Hepatocyte (in vitro differentiated cells): ENCODE data around the gene CD2. TPM values are rescaled to one million over a fixed set of nuclear protein-coding genes. Genes with fewer than 3 reads are reported as not detected.

ENCODE experiments used
- DNase-seq: peaks from one replicate; pipeline ENCODE4 v3.0.0-alpha.2; 2016; ENCODE audit warnings: low spot score
- H2AFZ ChIP-seq: fragments of 200-600 bp; sonication (generic); 2 replicates; pipeline ENCODE4 v1.6.0; 2016; ENCODE audit warnings: antibody characterized with exemption, mild to moderate bottlenecking
- H3K27ac ChIP-seq: fragments of 200-600 bp; sonication (generic); 2 replicates; pipeline ENCODE4 v1.5.1; 2016; ENCODE audit warnings: mild to moderate bottlenecking
- H3K27me3 ChIP-seq: fragments of 200-600 bp; sonication (generic); 2 replicates; pipeline ENCODE4 v1.6.1; 2016
- H3K36me3 ChIP-seq: fragments of 200-600 bp; sonication (generic); replicated peaks from 2 replicates; pipeline ENCODE4 v1.5.1; 2016; ENCODE audit warnings: low read depth; ENCODE audit not compliant: insufficient read depth
- H3K4me1 ChIP-seq: fragments of 200-600 bp; sonication (generic); 2 replicates; pipeline ENCODE4 v1.5.1; 2016; ENCODE audit warnings: mild to moderate bottlenecking, moderate library complexity; ENCODE audit not compliant: insufficient read depth
- H3K4me2 ChIP-seq: fragments of 200-600 bp; sonication (generic); 2 replicates; pipeline ENCODE4 v1.6.0; 2016
- H3K4me3 ChIP-seq: fragments of 200-600 bp; sonication (generic); 2 replicates; pipeline ENCODE4 v1.5.1; 2016; ENCODE audit warnings: mild to moderate bottlenecking
- H3K79me2 ChIP-seq: fragments of 200-600 bp; sonication (generic); 2 replicates; pipeline ENCODE4 v1.6.0; 2017; ENCODE audit warnings: mild to moderate bottlenecking
- H3K9me2 ChIP-seq: fragments of 200-600 bp; sonication (generic); replicated peaks from 2 replicates; pipeline ENCODE4 v1.6.0; 2017; ENCODE audit warnings: mild to moderate bottlenecking; ENCODE audit not compliant: insufficient read depth
- H3K9me3 ChIP-seq: fragments of 200-600 bp; sonication (generic); 2 replicates; pipeline ENCODE4 v1.5.1; 2016; ENCODE audit warnings: low read depth, mild to moderate bottlenecking
- H4K20me1 ChIP-seq: fragments of 200-600 bp; sonication (generic); 2 replicates; pipeline ENCODE4 v1.6.0; 2016; ENCODE audit warnings: mild to moderate bottlenecking; ENCODE audit not compliant: insufficient read depth, poor library complexity, severe bottlenecking
- EZH2 ChIP-seq: fragments of 200-600 bp; sonication (generic); IDR thresholded peaks from 2 replicates; pipeline ENCODE4 v1.6.1; 2016; ENCODE audit warnings: antibody characterized with exemption, mild to moderate bottlenecking, borderline replicate concordance
- EZH2phosphoT487 ChIP-seq: fragments of 200-600 bp; sonication (generic); IDR thresholded peaks from one replicate; pipeline ENCODE4 v1.6.1; 2018; ENCODE audit warnings: antibody characterized with exemption, mild to moderate bottlenecking, low read depth, moderate library complexity; ENCODE audit not compliant: unreplicated experiment, severe bottlenecking
- WGBS: methylation state at CpG from one replicate; pipeline ENCODE4 v1.1.6; 2016; ENCODE audit warnings: low lambda C conversion rate; ENCODE audit errors: missing lambda C conversion rate; 5-methylcytosine and 5-hydroxymethylcytosine counted together
- polyA plus RNA-seq: library from polyadenylated mRNA; unstranded; fragments of >200 nt; fragmentation: Nextera tagmentation; extraction: Ambion mirVana; gene quantifications from 2 replicates; pipeline ENCODE4 v1.2.1, GENCODE V29; 2016
- total RNA-seq: library from RNA; depleted of rRNA; stranded (reverse); fragments of >200 nt; gene quantifications from 2 replicates; pipeline ENCODE4 v1.2.3, GENCODE V29; 2014
- TF ChIP-seq, protein P1 (sequence below): fragments of 200-600 bp; sonication (generic); IDR thresholded peaks from 2 replicates; pipeline ENCODE4 v1.5.1; 2016; ENCODE audit warnings: antibody characterized with exemption, mild to moderate bottlenecking; ENCODE audit not compliant: poor library complexity

CD2 gene
- total and polyA plus RNA-seq, 2 experiments from 2014 or later, result 0.08 to 0.13 TPM

DNA sequence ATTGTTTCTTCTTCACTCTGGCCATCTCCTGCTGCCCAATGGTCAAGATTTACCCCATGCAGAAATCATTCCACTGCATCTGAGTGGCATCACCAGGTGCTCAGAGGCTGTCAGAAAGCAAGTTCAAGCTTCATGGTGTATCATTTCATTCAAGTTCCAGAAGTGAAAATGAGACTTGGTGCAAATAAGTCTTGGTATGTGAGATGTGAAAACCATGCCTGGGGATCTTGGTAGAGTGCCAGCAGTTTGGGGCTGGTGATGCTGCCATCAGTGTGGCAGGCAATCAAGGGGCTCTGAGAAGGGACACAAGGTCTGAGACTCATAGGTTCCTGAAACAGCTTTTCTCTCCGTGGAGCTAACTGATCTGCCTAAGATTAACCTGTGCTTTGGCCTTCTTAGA is 52.0 kb downstream of the CD2 start:
- no peak overlapping the region for H3K4me3 ChIP-seq
- no peak overlapping the region for H3K27ac ChIP-seq
- no peaks in the 10 kb centered on the region for H3K27me3 ChIP-seq
- 94% methylated on average over 1 of the region's 1 CpG for WGBS
- H3K9me2 ChIP-seq, result no peaks in the 10 kb centered on the region
- no peaks in the 10 kb centered on the region for H3K79me2 ChIP-seq
- no peaks in the 10 kb centered on the region for H3K9me3 ChIP-seq
- H3K4me1 ChIP-seq, result no peaks in the 10 kb centered on the region
- H2AFZ ChIP-seq, result no peak overlapping the region
- H3K36me3 ChIP-seq, result no peaks in the 10 kb centered on the region
- no peaks in the 10 kb centered on the region for H4K20me1 ChIP-seq
- TF ChIP-seq EZH2phosphoT487 (no peak), EZH2 (no peak)
- TF ChIP-seq, protein P1, sequence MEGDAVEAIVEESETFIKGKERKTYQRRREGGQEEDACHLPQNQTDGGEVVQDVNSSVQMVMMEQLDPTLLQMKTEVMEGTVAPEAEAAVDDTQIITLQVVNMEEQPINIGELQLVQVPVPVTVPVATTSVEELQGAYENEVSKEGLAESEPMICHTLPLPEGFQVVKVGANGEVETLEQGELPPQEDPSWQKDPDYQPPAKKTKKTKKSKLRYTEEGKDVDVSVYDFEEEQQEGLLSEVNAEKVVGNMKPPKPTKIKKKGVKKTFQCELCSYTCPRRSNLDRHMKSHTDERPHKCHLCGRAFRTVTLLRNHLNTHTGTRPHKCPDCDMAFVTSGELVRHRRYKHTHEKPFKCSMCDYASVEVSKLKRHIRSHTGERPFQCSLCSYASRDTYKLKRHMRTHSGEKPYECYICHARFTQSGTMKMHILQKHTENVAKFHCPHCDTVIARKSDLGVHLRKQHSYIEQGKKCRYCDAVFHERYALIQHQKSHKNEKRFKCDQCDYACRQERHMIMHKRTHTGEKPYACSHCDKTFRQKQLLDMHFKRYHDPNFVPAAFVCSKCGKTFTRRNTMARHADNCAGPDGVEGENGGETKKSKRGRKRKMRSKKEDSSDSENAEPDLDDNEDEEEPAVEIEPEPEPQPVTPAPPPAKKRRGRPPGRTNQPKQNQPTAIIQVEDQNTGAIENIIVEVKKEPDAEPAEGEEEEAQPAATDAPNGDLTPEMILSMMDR, result no peak
- no peak for DNase-seq
- no peak overlapping the region for H3K4me2 ChIP-seq

DNA sequence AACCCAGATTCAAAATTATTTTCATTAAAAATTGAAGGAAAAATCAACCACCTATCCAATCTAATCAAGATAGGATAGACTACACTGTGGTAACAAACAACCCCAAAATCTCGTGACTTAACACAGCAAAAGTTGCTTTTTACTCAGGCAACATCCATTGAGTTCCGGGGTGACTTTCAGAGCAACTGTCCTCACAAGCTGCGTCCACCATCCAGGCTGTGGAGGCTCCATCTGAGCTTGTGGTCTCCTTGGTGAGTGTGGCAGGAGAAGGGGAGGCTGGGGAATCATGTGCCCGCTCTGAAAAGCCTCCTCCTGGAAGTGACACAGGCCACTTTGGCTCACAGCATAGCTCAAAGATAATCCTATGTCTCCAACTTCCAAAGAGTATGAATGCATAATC is 52.4 kb downstream of the CD2 start:
- Histone ChIP-seq H2AFZ (no peak overlapping the region), H3K4me1 (no peaks in the 10 kb centered on the region), H3K4me2 (no peak overlapping the region), H4K20me1 (no peaks in the 10 kb centered on the region), H3K4me3 (no peak overlapping the region), H3K79me2 (no peaks in the 10 kb centered on the region), H3K27me3 (no peaks in the 10 kb centered on the region), H3K9me2 (no peaks in the 10 kb centered on the region), H3K9me3 (no peaks in the 10 kb centered on the region), H3K36me3 (no peaks in the 10 kb centered on the region), H3K27ac (no peak overlapping the region)
- TF ChIP-seq EZH2phosphoT487 (no peak), EZH2 (no peak)
- TF ChIP-seq, protein P1, result no peak
- DNase-seq, result no peak
- 93% methylated on average over 4 of the region's 4 CpGs for WGBS

DNA sequence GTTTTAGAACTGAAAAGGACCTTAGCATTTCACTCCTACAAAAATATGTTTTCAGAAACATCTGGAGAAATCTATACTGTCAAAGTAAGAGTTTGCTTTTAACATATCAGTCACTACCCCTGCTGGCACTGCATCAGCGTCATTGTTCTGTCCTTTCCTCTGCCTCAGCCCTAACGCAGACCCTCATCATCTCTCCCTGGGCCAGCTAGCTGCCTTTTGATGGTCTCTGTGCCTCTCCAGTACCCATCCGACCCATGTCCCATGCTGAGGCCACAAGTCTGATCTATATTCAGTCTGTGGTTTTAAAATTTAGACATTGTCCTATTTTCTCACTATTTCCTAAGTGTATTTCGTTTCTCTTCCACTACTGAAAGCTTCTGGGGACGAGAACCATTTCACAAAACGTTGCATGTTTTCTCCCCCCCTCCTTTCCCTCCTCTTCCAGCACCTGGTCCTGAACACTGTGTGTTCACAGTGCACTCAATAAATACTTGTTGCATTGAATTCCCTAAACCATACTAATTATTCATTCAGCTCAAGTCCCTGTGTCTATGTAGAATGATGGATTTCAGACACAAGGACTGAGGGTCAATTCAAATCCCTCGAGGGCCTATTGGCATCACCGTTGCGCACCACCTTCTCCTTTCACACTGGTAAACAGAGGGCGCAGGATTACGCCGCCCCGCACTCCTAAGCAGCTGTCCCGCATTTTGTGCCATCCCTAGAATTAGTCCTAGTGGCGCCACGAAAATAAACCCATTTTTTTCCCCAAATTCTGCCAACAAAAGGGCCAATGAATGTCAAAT is 53.4 kb downstream of the CD2 start:
- Histone ChIP-seq H3K27ac (no peak overlapping the region), H3K36me3 (no peaks in the 10 kb centered on the region), H4K20me1 (no peaks in the 10 kb centered on the region), H3K4me3 (no peak overlapping the region), H3K79me2 (no peaks in the 10 kb centered on the region), H3K27me3 (no peaks in the 10 kb centered on the region), H3K4me1 (no peaks in the 10 kb centered on the region), H2AFZ (no peak overlapping the region), H3K9me3 (no peaks in the 10 kb centered on the region), H3K4me2 (no peak overlapping the region), H3K9me2 (no peaks in the 10 kb centered on the region)
- no peak for DNase-seq
- no peak for TF ChIP-seq EZH2phosphoT487
- TF ChIP-seq EZH2, result no peak
- WGBS, result 90% methylated on average over 16 of the region's 16 CpGs

DNA sequence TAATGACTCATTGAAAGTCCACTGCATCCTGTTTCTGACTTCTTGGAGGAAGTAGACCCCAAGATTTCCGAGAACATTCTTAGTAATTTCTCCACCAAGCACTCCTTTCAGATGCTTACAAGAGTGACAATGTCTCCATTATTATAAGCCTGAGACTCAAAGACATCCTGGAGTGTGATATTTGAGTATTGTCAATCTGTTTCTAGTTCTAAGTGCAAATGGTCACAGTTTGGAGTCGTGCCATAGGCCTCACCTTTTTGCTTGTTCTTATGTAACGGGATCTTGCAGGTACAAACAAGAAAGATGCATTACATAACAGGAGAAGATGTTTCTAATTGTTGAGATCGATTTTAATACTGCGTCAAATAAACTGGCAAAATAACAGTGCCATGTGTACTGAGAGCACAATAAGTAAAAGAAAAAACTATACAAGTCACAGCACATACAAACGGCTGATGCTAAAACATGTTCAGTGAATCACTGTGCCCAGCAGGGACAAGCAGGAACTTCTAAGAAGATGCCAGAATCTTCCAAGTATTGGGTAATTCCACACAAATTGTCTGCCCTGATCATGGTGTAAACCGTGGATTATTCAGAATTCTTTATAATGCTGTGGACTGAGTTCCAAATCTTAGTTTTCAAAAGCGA is 54.1 kb downstream of the CD2 start:
- DNase-seq, result no peak
- H3K27me3 ChIP-seq, result no peaks in the 10 kb centered on the region
- H3K4me1 ChIP-seq, result no peaks in the 10 kb centered on the region
- H4K20me1 ChIP-seq, result no peaks in the 10 kb centered on the region
- H3K27ac ChIP-seq, result no peak overlapping the region
- TF ChIP-seq, protein P1, result no peak
- no peak for TF ChIP-seq EZH2phosphoT487
- WGBS, result 76% methylated on average over 8 of the region's 8 CpGs
- H3K79me2 ChIP-seq, result no peaks in the 10 kb centered on the region
- no peak overlapping the region for H3K4me2 ChIP-seq
- no peaks in the 10 kb centered on the region for H3K9me3 ChIP-seq
- H3K4me3 ChIP-seq, result no peak overlapping the region
- no peaks in the 10 kb centered on the region for H3K9me2 ChIP-seq
- no peak overlapping the region for H2AFZ ChIP-seq
- no peaks in the 10 kb centered on the region for H3K36me3 ChIP-seq
